GM23338 (cell line): ENCODE data around the gene UBA3. TPM values are rescaled to one million over a fixed set of nuclear protein-coding genes. Genes with fewer than 3 reads are reported as not detected.

Source experiments
- ATAC-seq: fragments of 200-7000 bp; cut with Tn5 transposase; 3 replicates; pipeline ENCODE4 v1.9.1; 2020
- DNase-seq: peaks from one replicate; pipeline ENCODE4 v3.0.0-alpha.2; 2015; ENCODE audit warnings: low spot score
- H2AFZ ChIP-seq: fragments of 200-600 bp; sonication (generic); 2 replicates; pipeline ENCODE4 v1.8.0; 2016; ENCODE audit warnings: antibody characterized with exemption, mild to moderate bottlenecking, moderate library complexity
- H3F3A ChIP-seq: fragments of 200-600 bp; sonication (generic); replicated peaks from 2 replicates; pipeline ENCODE4 v1.8.0; 2017; ENCODE audit warnings: antibody characterized with exemption, mixed run types, low read depth
- H3K27ac ChIP-seq: fragments of 200-600 bp; sonication (generic); 2 replicates; pipeline ENCODE4 v1.6.1; 2016; ENCODE audit warnings: low read depth
- H3K27me3 ChIP-seq: fragments of 200-600 bp; sonication (generic); 2 replicates; pipeline ENCODE4 v1.8.0; 2016; ENCODE audit warnings: mild to moderate bottlenecking, mixed run types, moderate library complexity; ENCODE audit not compliant: insufficient read depth
- H3K36me3 ChIP-seq: fragments of 200-600 bp; sonication (generic); 2 replicates; pipeline ENCODE4 v1.8.0; 2016; ENCODE audit warnings: mild to moderate bottlenecking; ENCODE audit not compliant: insufficient read depth
- H3K4me1 ChIP-seq: fragments of 200-600 bp; sonication (generic); 2 replicates; pipeline ENCODE4 v1.8.0; 2016; ENCODE audit warnings: mild to moderate bottlenecking, moderate library complexity; ENCODE audit not compliant: insufficient read depth
- H3K4me2 ChIP-seq: fragments of 200-600 bp; sonication (generic); 2 replicates; pipeline ENCODE4 v1.7.1; 2017; ENCODE audit warnings: mixed run types
- H3K4me3 ChIP-seq: fragments of 200-600 bp; sonication (generic); 2 replicates; pipeline ENCODE4 v1.6.1; 2016; ENCODE audit warnings: mixed run types
- H3K79me2 ChIP-seq: fragments of 200-600 bp; sonication (generic); replicated peaks from 2 replicates; pipeline ENCODE4 v1.8.0; 2017; ENCODE audit warnings: mild to moderate bottlenecking; ENCODE audit not compliant: insufficient read depth
- H3K9me2 ChIP-seq: fragments of 200-600 bp; sonication (generic); 2 replicates; pipeline ENCODE4 v1.8.0; 2017; ENCODE audit not compliant: insufficient read depth
- H4K20me1 ChIP-seq: fragments of 200-600 bp; sonication (generic); replicated peaks from 2 replicates; pipeline ENCODE4 v1.8.0; 2017; ENCODE audit warnings: mild to moderate bottlenecking; ENCODE audit not compliant: insufficient read depth
- H3K27ac Mint-ChIP-seq: 2 replicates; pipeline ENCODE4 v1.8.0; 2020; ENCODE audit warnings: inconsistent platforms, mild to moderate bottlenecking, moderate library complexity, mixed read lengths
- H3K27me3 Mint-ChIP-seq: 3 replicates; pipeline ENCODE4 v1.8.0; 2022; ENCODE audit warnings: low read depth, mild to moderate bottlenecking, moderate library complexity, mixed read lengths, inconsistent platforms; ENCODE audit not compliant: insufficient read depth, poor library complexity
- H3K36me3 Mint-ChIP-seq: 3 replicates; pipeline ENCODE4 v1.8.0; 2021; ENCODE audit warnings: low read depth, mild to moderate bottlenecking, inconsistent platforms, moderate library complexity, mixed read lengths
- H3K4me1 Mint-ChIP-seq: 3 replicates; pipeline ENCODE4 v1.8.0; 2020; ENCODE audit warnings: mild to moderate bottlenecking, inconsistent platforms, mixed read lengths
- H3K4me3 Mint-ChIP-seq: 3 replicates; pipeline ENCODE4 v1.8.0; 2021; ENCODE audit warnings: moderate library complexity, mild to moderate bottlenecking, inconsistent platforms, mixed read lengths
- H3K9me3 Mint-ChIP-seq: 3 replicates; pipeline ENCODE4 v1.8.0; 2020; ENCODE audit warnings: moderate library complexity, mild to moderate bottlenecking, inconsistent platforms, mixed read lengths
- CREB1 ChIP-seq: fragments of 250-450 bp; sonication (Bioruptor Pico); IDR thresholded peaks from 2 replicates; pipeline ENCODE4 v1.5.0; 2020; ENCODE audit warnings: low read depth, mild to moderate bottlenecking, moderate library complexity
- EZH2 ChIP-seq: fragments of 200-600 bp; sonication (generic); IDR thresholded peaks from one replicate; pipeline ENCODE4 v1.8.0; 2017; ENCODE audit warnings: antibody characterized with exemption, mild to moderate bottlenecking, low read depth; ENCODE audit not compliant: unreplicated experiment
- EZH2phosphoT487 ChIP-seq: fragments of 200-600 bp; sonication (generic); IDR thresholded peaks from one replicate; pipeline ENCODE4 v1.8.1; 2018; ENCODE audit warnings: antibody characterized with exemption; ENCODE audit not compliant: unreplicated experiment
- JUNB ChIP-seq: IDR thresholded peaks from one replicate; pipeline ENCODE4 v1.6.1; 2016; ENCODE audit warnings: antibody characterized with exemption; ENCODE audit not compliant: unreplicated experiment
- NANOG ChIP-seq: IDR thresholded peaks from 2 replicates; pipeline ENCODE4 v1.6.1; 2016; ENCODE audit warnings: antibody characterized with exemption, borderline replicate concordance
- POLR2AphosphoS5 ChIP-seq: IDR thresholded peaks from 2 replicates; pipeline ENCODE4 v1.6.1; 2016; ENCODE audit warnings: antibody characterized with exemption, low read depth
- STAT1 ChIP-seq: IDR thresholded peaks from one replicate; pipeline ENCODE4 v1.6.1; 2016; ENCODE audit warnings: antibody characterized with exemption; ENCODE audit not compliant: unreplicated experiment
- ZNF114 ChIP-seq: fragments of 250-450 bp; sonication (Bioruptor Pico); IDR thresholded peaks from 2 replicates; pipeline ENCODE4 v1.5.0; 2020; ENCODE audit warnings: mild to moderate bottlenecking, moderate library complexity
- ZNF331 ChIP-seq: fragments of 250-450 bp; sonication (Bioruptor Pico); IDR thresholded peaks from 2 replicates; pipeline ENCODE4 v1.5.0; 2020; ENCODE audit warnings: low read depth, mild to moderate bottlenecking, moderate library complexity
- polyA plus RNA-seq: library from polyadenylated mRNA; unstranded; fragments of >200 nt; fragmentation: Nextera tagmentation; extraction: Ambion mirVana; gene quantifications from 2 replicates; pipeline ENCODE4 v1.2.1, GENCODE V29; 2016
- total RNA-seq: library from RNA; depleted of rRNA; stranded (reverse); fragments of >200 nt; shearing (Covaris generic); gene quantifications from 2 replicates; pipeline ENCODE4 v1.2.3, GENCODE V29; 2014
- TF ChIP-seq, protein P1 (sequence below): fragments of 250-450 bp; sonication (Bioruptor Pico); IDR thresholded peaks from 2 replicates; pipeline ENCODE4 v1.5.0; 2020; ENCODE audit warnings: mild to moderate bottlenecking, moderate library complexity
- TF ChIP-seq, protein P2 (sequence below): IDR thresholded peaks from one replicate; pipeline ENCODE4 v1.6.1; 2018; ENCODE audit warnings: antibody characterized with exemption; ENCODE audit not compliant: unreplicated experiment
- TF ChIP-seq, protein P3 (sequence below): IDR thresholded peaks from 2 replicates; pipeline ENCODE4 v1.6.1; 2016; ENCODE audit warnings: antibody characterized with exemption

UBA3 gene
- total and polyA plus RNA-seq, 2 experiments from 2014 or later: 53.2 to 85.3 TPM

DNA sequence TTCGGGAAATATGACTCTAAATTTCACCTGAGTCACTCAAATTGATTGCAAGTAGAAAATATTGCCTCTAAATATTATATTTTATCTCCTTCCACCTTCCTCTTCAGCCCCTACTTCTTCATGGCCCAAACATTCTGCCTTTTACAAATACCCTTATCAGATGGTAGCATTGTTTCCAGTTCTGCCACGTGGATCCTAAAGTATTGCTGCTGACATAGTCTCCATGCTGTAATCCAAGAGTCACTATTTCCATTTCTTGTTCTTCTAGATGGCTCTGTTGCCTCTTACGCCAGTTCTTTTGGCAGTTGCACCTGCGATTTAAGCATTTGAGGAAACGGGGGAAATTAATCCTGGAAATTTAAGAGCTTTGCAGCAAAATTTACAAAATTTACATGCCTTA lies 28.6 kb upstream of the UBA3 start:
- no peak overlapping the region for H2AFZ ChIP-seq
- ATAC-seq (no peak), DNase-seq (no peak)
- peaks cover 6% of the 10 kb centered on the region for H3K4me1 Mint-ChIP-seq
- H3K27ac ChIP-seq: no peak overlapping the region
- TF ChIP-seq EZH2phosphoT487: no peak
- no peak for TF ChIP-seq STAT1
- TF ChIP-seq CREB1 (CRISPR knock-in tag): no peak
- no peak for TF ChIP-seq EZH2
- no peaks in the 10 kb centered on the region; the same call in 1 of the 2 replicates for H3K4me1 ChIP-seq
- H3K4me3 ChIP-seq: no peak overlapping the region
- no peak overlapping the region for H3K4me3 Mint-ChIP-seq
- no peaks in the 10 kb centered on the region; the same call in 2 of the 3 replicates for H3K36me3 Mint-ChIP-seq
- no peaks in the 10 kb centered on the region for H3F3A ChIP-seq
- H3K79me2 ChIP-seq: no peaks in the 10 kb centered on the region
- no peaks in the 10 kb centered on the region for H3K27me3 Mint-ChIP-seq
- no peaks in the 10 kb centered on the region for H3K36me3 ChIP-seq
- no peaks in the 10 kb centered on the region for H3K27me3 ChIP-seq
- no peaks in the 10 kb centered on the region for H3K9me3 Mint-ChIP-seq
- H3K9me2 ChIP-seq: no peaks in the 10 kb centered on the region
- no peaks in the 10 kb centered on the region for H4K20me1 ChIP-seq
- H3K4me2 ChIP-seq: no peak overlapping the region
- no peak overlapping the region for H3K27ac Mint-ChIP-seq

DNA sequence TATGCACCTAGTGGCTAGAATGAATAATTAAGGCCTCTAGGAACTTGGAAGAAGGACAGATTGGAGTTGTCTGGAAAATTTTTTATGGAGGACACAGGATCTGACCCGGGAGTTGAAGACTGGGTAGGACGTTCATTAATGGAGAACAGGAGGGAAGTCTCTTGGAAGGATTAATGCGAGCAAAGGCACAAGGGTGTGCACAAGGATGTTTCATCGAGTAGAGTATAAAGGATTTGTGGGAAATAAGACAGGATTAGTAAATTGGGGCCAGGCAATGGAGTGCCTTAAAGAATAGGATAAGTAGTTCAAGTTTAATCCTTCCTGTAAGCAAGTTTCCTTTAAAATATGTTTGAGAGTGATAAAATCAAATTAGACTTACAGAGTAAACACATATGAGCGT lies 27.7 kb upstream of the UBA3 start:
- Histone ChIP-seq H4K20me1 (no peaks in the 10 kb centered on the region), H3K27me3 (no peaks in the 10 kb centered on the region), H3K4me2 (no peak overlapping the region), H3K9me2 (no peaks in the 10 kb centered on the region), H3K4me1 (no peaks in the 10 kb centered on the region; the same call in 1 of the 2 replicates), H3K4me3 (no peak overlapping the region), H3K79me2 (no peaks in the 10 kb centered on the region), H3K27ac (no peak overlapping the region), H3F3A (no peaks in the 10 kb centered on the region), H2AFZ (no peak overlapping the region), H3K36me3 (0 out of 2 replicates have a peak, but pooled peaks cover 5% of the 10 kb centered on the region)
- ATAC-seq (no peak), DNase-seq (no peak)
- Mint-ChIP-seq H3K27ac (no peak overlapping the region), H3K27me3 (no peaks in the 10 kb centered on the region), H3K9me3 (no peaks in the 10 kb centered on the region), H3K36me3 (no peaks in the 10 kb centered on the region; the same call in 2 of the 3 replicates), H3K4me3 (no peak overlapping the region), H3K4me1 (peaks cover 6% of the 10 kb centered on the region)
- TF ChIP-seq ZNF114 (CRISPR knock-in tag): no peak
- TF ChIP-seq, protein P1, sequence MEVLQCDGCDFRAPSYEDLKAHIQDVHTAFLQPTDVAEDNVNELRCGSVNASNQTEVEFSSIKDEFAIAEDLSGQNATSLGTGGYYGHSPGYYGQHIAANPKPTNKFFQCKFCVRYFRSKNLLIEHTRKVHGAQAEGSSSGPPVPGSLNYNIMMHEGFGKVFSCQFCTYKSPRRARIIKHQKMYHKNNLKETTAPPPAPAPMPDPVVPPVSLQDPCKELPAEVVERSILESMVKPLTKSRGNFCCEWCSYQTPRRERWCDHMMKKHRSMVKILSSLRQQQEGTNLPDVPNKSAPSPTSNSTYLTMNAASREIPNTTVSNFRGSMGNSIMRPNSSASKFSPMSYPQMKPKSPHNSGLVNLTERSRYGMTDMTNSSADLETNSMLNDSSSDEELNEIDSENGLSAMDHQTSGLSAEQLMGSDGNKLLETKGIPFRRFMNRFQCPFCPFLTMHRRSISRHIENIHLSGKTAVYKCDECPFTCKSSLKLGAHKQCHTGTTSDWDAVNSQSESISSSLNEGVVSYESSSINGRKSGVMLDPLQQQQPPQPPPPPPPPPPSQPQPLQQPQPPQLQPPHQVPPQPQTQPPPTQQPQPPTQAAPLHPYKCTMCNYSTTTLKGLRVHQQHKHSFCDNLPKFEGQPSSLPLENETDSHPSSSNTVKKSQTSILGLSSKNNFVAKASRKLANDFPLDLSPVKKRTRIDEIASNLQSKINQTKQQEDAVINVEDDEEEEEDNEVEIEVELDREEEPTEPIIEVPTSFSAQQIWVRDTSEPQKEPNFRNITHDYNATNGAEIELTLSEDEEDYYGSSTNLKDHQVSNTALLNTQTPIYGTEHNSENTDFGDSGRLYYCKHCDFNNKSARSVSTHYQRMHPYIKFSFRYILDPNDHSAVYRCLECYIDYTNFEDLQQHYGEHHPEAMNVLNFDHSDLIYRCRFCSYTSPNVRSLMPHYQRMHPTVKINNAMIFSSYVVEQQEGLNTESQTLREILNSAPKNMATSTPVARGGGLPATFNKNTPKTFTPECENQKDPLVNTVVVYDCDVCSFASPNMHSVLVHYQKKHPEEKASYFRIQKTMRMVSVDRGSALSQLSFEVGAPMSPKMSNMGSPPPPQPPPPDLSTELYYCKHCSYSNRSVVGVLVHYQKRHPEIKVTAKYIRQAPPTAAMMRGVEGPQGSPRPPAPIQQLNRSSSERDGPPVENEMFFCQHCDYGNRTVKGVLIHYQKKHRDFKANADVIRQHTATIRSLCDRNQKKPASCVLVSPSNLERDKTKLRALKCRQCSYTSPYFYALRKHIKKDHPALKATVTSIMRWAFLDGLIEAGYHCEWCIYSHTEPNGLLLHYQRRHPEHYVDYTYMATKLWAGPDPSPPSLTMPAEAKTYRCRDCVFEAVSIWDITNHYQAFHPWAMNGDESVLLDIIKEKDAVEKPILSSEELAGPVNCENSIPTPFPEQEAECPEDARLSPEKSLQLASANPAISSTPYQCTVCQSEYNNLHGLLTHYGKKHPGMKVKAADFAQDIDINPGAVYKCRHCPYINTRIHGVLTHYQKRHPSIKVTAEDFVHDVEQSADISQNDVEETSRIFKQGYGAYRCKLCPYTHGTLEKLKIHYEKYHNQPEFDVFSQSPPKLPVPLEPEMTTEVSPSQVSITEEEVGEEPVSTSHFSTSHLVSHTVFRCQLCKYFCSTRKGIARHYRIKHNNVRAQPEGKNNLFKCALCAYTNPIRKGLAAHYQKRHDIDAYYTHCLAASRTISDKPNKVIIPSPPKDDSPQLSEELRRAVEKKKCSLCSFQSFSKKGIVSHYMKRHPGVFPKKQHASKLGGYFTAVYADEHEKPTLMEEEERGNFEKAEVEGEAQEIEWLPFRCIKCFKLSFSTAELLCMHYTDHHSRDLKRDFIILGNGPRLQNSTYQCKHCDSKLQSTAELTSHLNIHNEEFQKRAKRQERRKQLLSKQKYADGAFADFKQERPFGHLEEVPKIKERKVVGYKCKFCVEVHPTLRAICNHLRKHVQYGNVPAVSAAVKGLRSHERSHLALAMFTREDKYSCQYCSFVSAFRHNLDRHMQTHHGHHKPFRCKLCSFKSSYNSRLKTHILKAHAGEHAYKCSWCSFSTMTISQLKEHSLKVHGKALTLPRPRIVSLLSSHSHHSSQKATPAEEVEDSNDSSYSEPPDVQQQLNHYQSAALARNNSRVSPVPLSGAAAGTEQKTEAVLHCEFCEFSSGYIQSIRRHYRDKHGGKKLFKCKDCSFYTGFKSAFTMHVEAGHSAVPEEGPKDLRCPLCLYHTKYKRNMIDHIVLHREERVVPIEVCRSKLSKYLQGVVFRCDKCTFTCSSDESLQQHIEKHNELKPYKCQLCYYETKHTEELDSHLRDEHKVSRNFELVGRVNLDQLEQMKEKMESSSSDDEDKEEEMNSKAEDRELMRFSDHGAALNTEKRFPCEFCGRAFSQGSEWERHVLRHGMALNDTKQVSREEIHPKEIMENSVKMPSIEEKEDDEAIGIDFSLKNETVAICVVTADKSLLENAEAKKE (CRISPR knock-in tag): no peak
- TF ChIP-seq EZH2: no peak
- no peak for TF ChIP-seq POLR2AphosphoS5
- no peak for TF ChIP-seq ZNF331
- TF ChIP-seq, protein P2, sequence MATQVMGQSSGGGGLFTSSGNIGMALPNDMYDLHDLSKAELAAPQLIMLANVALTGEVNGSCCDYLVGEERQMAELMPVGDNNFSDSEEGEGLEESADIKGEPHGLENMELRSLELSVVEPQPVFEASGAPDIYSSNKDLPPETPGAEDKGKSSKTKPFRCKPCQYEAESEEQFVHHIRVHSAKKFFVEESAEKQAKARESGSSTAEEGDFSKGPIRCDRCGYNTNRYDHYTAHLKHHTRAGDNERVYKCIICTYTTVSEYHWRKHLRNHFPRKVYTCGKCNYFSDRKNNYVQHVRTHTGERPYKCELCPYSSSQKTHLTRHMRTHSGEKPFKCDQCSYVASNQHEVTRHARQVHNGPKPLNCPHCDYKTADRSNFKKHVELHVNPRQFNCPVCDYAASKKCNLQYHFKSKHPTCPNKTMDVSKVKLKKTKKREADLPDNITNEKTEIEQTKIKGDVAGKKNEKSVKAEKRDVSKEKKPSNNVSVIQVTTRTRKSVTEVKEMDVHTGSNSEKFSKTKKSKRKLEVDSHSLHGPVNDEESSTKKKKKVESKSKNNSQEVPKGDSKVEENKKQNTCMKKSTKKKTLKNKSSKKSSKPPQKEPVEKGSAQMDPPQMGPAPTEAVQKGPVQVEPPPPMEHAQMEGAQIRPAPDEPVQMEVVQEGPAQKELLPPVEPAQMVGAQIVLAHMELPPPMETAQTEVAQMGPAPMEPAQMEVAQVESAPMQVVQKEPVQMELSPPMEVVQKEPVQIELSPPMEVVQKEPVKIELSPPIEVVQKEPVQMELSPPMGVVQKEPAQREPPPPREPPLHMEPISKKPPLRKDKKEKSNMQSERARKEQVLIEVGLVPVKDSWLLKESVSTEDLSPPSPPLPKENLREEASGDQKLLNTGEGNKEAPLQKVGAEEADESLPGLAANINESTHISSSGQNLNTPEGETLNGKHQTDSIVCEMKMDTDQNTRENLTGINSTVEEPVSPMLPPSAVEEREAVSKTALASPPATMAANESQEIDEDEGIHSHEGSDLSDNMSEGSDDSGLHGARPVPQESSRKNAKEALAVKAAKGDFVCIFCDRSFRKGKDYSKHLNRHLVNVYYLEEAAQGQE: no peak
- TF ChIP-seq JUNB: no peak
- no peak for TF ChIP-seq STAT1
- TF ChIP-seq CREB1 (CRISPR knock-in tag): no peak
- no peak for TF ChIP-seq EZH2phosphoT487
- TF ChIP-seq NANOG: no peak
- TF ChIP-seq, protein P3, sequence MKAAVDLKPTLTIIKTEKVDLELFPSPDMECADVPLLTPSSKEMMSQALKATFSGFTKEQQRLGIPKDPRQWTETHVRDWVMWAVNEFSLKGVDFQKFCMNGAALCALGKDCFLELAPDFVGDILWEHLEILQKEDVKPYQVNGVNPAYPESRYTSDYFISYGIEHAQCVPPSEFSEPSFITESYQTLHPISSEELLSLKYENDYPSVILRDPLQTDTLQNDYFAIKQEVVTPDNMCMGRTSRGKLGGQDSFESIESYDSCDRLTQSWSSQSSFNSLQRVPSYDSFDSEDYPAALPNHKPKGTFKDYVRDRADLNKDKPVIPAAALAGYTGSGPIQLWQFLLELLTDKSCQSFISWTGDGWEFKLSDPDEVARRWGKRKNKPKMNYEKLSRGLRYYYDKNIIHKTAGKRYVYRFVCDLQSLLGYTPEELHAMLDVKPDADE: no peak
